HCT116 (cell line): ENCODE results near the gene NEK9.

Experiments
- CBX3 ChIP-seq: IDR thresholded peaks from 2 replicates; pipeline ENCODE4 v1.6.1; 2012; ENCODE audit warnings: low read depth
- CEBPB ChIP-seq: IDR thresholded peaks from 2 replicates; pipeline ENCODE4 v1.6.1; 2012; ENCODE audit warnings: low read depth
- ELF1 ChIP-seq: IDR thresholded peaks from 2 replicates; pipeline ENCODE4 v1.6.1; 2012; ENCODE audit warnings: low read depth, borderline replicate concordance
- EZH2 ChIP-seq: fragments of 200-600 bp; sonication (generic); IDR thresholded peaks from 2 replicates; pipeline ENCODE4 v1.6.1; 2017; ENCODE audit warnings: antibody characterized with exemption, mixed run types
- EZH2phosphoT487 ChIP-seq: fragments of 200-600 bp; IDR thresholded peaks from 2 replicates; pipeline ENCODE4 v1.6.1; 2018; ENCODE audit warnings: antibody characterized with exemption, borderline replicate concordance
- JUND ChIP-seq: IDR thresholded peaks from 2 replicates; pipeline ENCODE4 v1.6.1; 2012
- POLR2A ChIP-seq: IDR thresholded peaks from 2 replicates; pipeline ENCODE4 v1.7.0; 2011; ENCODE audit warnings: borderline replicate concordance; ENCODE audit not compliant: insufficient read depth, insufficient read length; ENCODE audit errors: extremely low read depth
- POLR2AphosphoS5 ChIP-seq: IDR thresholded peaks from 2 replicates; pipeline ENCODE4 v1.6.1; 2011; ENCODE audit warnings: mild to moderate bottlenecking, low read depth, low read length, moderate library complexity
- RAD21 ChIP-seq: IDR thresholded peaks from 2 replicates; pipeline ENCODE4 v1.6.1; 2012; ENCODE audit warnings: low read depth, mild to moderate bottlenecking
- TCF7L2 ChIP-seq: IDR thresholded peaks from 2 replicates; pipeline ENCODE4 v1.7.0; 2011; ENCODE audit warnings: borderline replicate concordance, inconsistent platforms; ENCODE audit not compliant: insufficient read depth, insufficient read length; ENCODE audit errors: extremely low read depth
- YY1 ChIP-seq: IDR thresholded peaks from 2 replicates; pipeline ENCODE4 v1.6.1; 2011; ENCODE audit warnings: low read length, low read depth, moderate library complexity, mild to moderate bottlenecking; ENCODE audit not compliant: insufficient replicate concordance; ENCODE audit errors: extremely low read depth
- TF ChIP-seq, protein P1 (sequence below), 3 experiments: fragments of 200-600 bp in 1 of 3; sonication (generic) in 1 of 3; IDR thresholded peaks in 2 of 3; conservative IDR thresholded peaks in 1 of 3; 2 replicates each; pipeline ENCODE4 v1.5.1; 2012 to 2017; ENCODE audit warnings: low read depth in 2 of 3, low read length in 2 of 3, antibody characterized with exemption in 1 of 3, borderline replicate concordance in 1 of 3, control low read depth in 1 of 3, mild to moderate bottlenecking in 1 of 3, mixed read lengths in 1 of 3, mixed run types in 1 of 3, moderate library complexity in 1 of 3; ENCODE audit not compliant: insufficient read depth in 1 of 3
- TF ChIP-seq, protein P2 (sequence below): IDR thresholded peaks from 2 replicates; pipeline ENCODE4 v1.6.1; 2012

DNA sequence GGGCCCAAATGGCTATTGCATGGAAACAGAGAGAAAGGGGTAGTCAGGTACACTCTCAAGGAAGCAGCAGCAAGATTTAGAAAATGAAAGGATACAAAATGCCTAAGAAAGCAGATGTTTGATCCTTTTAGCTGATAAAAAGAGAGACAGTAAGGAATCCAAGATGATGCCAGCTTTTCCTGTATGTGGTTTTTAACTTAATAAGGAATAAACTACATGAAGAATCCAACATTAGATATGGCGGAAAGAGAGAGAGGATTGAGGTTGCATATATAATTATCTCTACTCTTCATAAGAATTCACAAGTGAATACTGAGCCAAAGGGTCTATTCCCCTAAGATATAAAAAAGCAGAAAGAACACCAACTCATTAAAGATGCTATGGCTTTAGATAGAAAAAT lies 38.0 kb upstream of the NEK9 start:
- TF ChIP-seq, protein P1, sequence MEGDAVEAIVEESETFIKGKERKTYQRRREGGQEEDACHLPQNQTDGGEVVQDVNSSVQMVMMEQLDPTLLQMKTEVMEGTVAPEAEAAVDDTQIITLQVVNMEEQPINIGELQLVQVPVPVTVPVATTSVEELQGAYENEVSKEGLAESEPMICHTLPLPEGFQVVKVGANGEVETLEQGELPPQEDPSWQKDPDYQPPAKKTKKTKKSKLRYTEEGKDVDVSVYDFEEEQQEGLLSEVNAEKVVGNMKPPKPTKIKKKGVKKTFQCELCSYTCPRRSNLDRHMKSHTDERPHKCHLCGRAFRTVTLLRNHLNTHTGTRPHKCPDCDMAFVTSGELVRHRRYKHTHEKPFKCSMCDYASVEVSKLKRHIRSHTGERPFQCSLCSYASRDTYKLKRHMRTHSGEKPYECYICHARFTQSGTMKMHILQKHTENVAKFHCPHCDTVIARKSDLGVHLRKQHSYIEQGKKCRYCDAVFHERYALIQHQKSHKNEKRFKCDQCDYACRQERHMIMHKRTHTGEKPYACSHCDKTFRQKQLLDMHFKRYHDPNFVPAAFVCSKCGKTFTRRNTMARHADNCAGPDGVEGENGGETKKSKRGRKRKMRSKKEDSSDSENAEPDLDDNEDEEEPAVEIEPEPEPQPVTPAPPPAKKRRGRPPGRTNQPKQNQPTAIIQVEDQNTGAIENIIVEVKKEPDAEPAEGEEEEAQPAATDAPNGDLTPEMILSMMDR (IDR thresholded peaks at IDR 0.05 in 2 of 3, conservative IDR thresholded peaks at IDR 0.05 in 1 of 3; ENCODE audit: borderline replicate concordance in 1 of 3, insufficient read depth in 1 of 3, low read depth in 2 of 3, low read length in 2 of 3), result no peak
- TF ChIP-seq YY1, result no peak
- no peak for TF ChIP-seq EZH2
- no peak for TF ChIP-seq POLR2AphosphoS5
- no peak for TF ChIP-seq TCF7L2
- TF ChIP-seq JUND, result no peak
- TF ChIP-seq POLR2A, result no peak
- no peak for TF ChIP-seq EZH2phosphoT487
- TF ChIP-seq ELF1, result no peak
- no peak for TF ChIP-seq CBX3
- no peak for TF ChIP-seq CEBPB
- no peak for TF ChIP-seq RAD21
- TF ChIP-seq, protein P2, sequence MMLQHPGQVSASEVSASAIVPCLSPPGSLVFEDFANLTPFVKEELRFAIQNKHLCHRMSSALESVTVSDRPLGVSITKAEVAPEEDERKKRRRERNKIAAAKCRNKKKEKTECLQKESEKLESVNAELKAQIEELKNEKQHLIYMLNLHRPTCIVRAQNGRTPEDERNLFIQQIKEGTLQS, result no peak
